Measurements from ENCODE around the gene ZBTB4. TPM values are rescaled to one million over a fixed set of nuclear protein-coding genes. Genes with fewer than 3 reads are reported as not detected.

ZBTB4 gene
- total RNA-seq, 1 experiment from 2014 or later: 15.5 TPM

DNA sequence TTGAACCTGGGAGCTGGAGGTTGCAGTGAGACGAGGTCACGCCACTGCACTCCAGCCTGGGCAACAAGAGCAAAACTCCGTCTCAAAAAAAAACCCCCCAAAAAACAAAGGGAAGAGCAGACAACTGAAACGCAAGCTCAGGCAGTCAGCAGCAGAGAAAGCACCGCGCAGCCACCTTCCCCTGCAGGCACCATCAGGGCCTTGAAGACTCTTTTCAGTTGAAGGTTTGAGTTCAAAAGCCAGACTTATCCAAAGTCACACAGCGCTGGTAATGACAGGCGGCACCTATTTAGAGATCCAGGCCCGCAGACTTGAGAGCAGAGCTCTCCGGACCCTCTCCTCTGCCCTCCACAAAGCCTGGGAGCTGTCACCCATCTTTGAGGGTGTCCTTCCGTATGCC is 11.1 kb downstream of the ZBTB4 start:
- H3K4me3 Mint-ChIP-seq (ENCODE audit: unreplicated experiment): no peak overlapping the region
- TF ChIP-seq, protein P1, sequence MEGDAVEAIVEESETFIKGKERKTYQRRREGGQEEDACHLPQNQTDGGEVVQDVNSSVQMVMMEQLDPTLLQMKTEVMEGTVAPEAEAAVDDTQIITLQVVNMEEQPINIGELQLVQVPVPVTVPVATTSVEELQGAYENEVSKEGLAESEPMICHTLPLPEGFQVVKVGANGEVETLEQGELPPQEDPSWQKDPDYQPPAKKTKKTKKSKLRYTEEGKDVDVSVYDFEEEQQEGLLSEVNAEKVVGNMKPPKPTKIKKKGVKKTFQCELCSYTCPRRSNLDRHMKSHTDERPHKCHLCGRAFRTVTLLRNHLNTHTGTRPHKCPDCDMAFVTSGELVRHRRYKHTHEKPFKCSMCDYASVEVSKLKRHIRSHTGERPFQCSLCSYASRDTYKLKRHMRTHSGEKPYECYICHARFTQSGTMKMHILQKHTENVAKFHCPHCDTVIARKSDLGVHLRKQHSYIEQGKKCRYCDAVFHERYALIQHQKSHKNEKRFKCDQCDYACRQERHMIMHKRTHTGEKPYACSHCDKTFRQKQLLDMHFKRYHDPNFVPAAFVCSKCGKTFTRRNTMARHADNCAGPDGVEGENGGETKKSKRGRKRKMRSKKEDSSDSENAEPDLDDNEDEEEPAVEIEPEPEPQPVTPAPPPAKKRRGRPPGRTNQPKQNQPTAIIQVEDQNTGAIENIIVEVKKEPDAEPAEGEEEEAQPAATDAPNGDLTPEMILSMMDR (IDR thresholded peaks at IDR 0.05; ENCODE audit: insufficient read depth in 1 of 2, low read depth in 1 of 2, low read length in 1 of 2, severe bottlenecking in 1 of 2, unreplicated experiment in 1 of 2): no peak
- H3K36me3 Mint-ChIP-seq (ENCODE audit: insufficient read depth, unreplicated experiment): peaks cover 19% of the 10 kb centered on the region
- H3K36me3 ChIP-seq (ENCODE audit: control insufficient read depth, insufficient read depth, low read length): no peaks in the 10 kb centered on the region
- H3K27ac Mint-ChIP-seq (ENCODE audit: unreplicated experiment): no peak overlapping the region
- DNase-seq: no peak
- BruUV-seq (replicated peaks): no TSS peak
- H3K9me3 Mint-ChIP-seq (ENCODE audit: unreplicated experiment): no peaks in the 10 kb centered on the region
- ChIA-PET POLR2A (no interaction called here), CTCF (no interaction called here)
- no peaks in the 10 kb centered on the region for H3K4me1 ChIP-seq
- no peaks in the 10 kb centered on the region for H3K27me3 Mint-ChIP-seq (ENCODE audit: insufficient read depth, unreplicated experiment)
- no peak overlapping the region for H3K4me3 ChIP-seq (ENCODE audit: low read depth, low read length)
- no peaks in the 10 kb centered on the region for H3K9me3 ChIP-seq
- intact Hi-C loops (cut with micrococcal nuclease; ENCODE audit: unreplicated experiment): no loop called here
- no peaks in the 10 kb centered on the region for H3K27me3 ChIP-seq (replicated peaks; ENCODE audit: control insufficient read depth, insufficient read depth, low read length)
- no peaks in the 10 kb centered on the region for H3K4me1 Mint-ChIP-seq (ENCODE audit: low read depth, unreplicated experiment)

DNA sequence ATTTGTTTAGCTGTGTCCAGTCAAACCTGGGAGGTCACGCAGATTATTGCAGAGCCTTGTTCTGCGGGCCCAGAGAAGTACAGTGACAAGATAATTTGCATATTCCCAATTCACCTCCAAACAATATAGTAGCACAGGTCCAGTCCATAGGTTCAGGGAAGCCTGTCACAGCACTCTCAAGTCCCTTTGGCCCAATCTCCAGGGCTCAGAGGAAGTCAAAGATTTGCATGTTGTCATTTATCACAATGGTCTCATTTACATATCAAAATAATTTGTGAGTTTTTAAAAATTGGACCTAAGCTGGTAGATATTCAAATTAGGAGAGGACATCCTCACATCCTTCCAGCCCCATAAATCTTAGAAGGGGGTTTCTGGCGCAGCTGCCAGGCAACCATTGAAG is 11.9 kb downstream of the ZBTB4 start:
- no TSS peak for BruUV-seq (replicated peaks)
- no peaks in the 10 kb centered on the region for H3K36me3 ChIP-seq (ENCODE audit: control insufficient read depth, insufficient read depth, low read length)
- intact Hi-C loops (cut with micrococcal nuclease; ENCODE audit: unreplicated experiment): no loop called here
- ChIA-PET CTCF (interaction anchor here (0.5 kb wide), 1 partner anchor 23 kb away, joined by 3 read pairs; no protein-coding TSS in a partner anchor), POLR2A (no interaction called here)
- H3K9me3 Mint-ChIP-seq (ENCODE audit: unreplicated experiment): no peaks in the 10 kb centered on the region
- H3K27ac Mint-ChIP-seq (ENCODE audit: unreplicated experiment): no peak overlapping the region
- H3K4me1 ChIP-seq: no peaks in the 10 kb centered on the region
- peaks cover 26% of the 10 kb centered on the region for H3K36me3 Mint-ChIP-seq (ENCODE audit: insufficient read depth, unreplicated experiment)
- H3K4me3 ChIP-seq (ENCODE audit: low read depth, low read length): no peak overlapping the region
- no peaks in the 10 kb centered on the region for H3K27me3 ChIP-seq (replicated peaks; ENCODE audit: control insufficient read depth, insufficient read depth, low read length)
- H3K9me3 ChIP-seq: no peaks in the 10 kb centered on the region
- no peak overlapping the region for H3K4me3 Mint-ChIP-seq (ENCODE audit: unreplicated experiment)
- H3K4me1 Mint-ChIP-seq (ENCODE audit: low read depth, unreplicated experiment): no peaks in the 10 kb centered on the region
- DNase-seq: no peak
- TF ChIP-seq, protein P1 (IDR thresholded peaks at IDR 0.05; ENCODE audit: insufficient read depth in 1 of 2, low read depth in 1 of 2, low read length in 1 of 2, severe bottlenecking in 1 of 2, unreplicated experiment in 1 of 2): no peak
- no peaks in the 10 kb centered on the region for H3K27me3 Mint-ChIP-seq (ENCODE audit: insufficient read depth, unreplicated experiment)

DNA sequence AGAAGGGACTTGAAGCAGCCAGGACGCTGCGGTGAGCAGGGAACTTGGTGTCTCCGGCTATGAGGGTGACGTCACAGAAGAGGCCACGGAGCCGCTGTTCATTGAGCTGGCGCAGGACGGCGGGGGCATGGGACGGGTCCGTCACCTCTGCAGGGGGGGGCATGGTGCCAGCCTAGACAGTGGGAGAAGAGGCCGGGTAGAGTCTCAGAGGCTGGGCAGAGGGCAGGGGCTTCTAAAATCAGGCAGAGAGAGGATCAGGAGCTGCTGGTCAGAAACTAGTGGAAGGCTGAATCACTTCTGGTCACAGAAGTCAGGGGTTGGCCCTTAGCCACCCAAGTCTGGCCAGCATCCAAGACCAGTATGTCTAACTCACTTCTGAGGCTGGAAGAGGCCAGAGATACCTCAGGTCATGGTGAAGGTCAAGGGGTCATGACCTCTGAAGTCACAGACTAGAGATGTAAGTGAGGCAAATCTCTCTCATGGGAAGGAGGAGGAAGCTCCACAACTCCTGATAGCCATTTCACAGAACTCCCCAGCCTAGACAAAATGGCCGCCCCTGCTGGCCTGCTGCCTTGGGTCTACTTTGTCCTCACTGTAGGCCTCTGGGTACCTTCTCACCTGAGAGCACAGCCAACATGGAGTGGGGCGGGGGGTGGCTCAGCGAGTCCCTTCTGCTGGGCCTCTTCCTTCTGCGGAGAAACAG is 12.6 kb downstream of the ZBTB4 start:
- Mint-ChIP-seq H3K9me3 (ENCODE audit: unreplicated experiment) (no peaks in the 10 kb centered on the region), H3K4me1 (ENCODE audit: low read depth, unreplicated experiment) (no peaks in the 10 kb centered on the region), H3K4me3 (ENCODE audit: unreplicated experiment) (no peak overlapping the region), H3K36me3 (ENCODE audit: insufficient read depth, unreplicated experiment) (peaks cover 28% of the 10 kb centered on the region), H3K27me3 (ENCODE audit: insufficient read depth, unreplicated experiment) (no peaks in the 10 kb centered on the region), H3K27ac (ENCODE audit: unreplicated experiment) (no peak overlapping the region)
- H3K36me3 ChIP-seq (ENCODE audit: control insufficient read depth, insufficient read depth, low read length): no peaks in the 10 kb centered on the region
- H3K9me3 ChIP-seq: no peaks in the 10 kb centered on the region
- DNase-seq: no peak
- BruUV-seq (replicated peaks): no TSS peak
- TF ChIP-seq, protein P1 (IDR thresholded peaks at IDR 0.05; ENCODE audit: insufficient read depth in 1 of 2, low read depth in 1 of 2, low read length in 1 of 2, severe bottlenecking in 1 of 2, unreplicated experiment in 1 of 2): no peak
- ChIA-PET CTCF (interaction anchor here (0.5 kb wide), 1 partner anchor 23 kb away, joined by 3 read pairs; no protein-coding TSS in a partner anchor), POLR2A (no interaction called here)
- intact Hi-C loops (cut with micrococcal nuclease; ENCODE audit: unreplicated experiment): no loop called here
- no peaks in the 10 kb centered on the region for H3K4me1 ChIP-seq
- no peaks in the 10 kb centered on the region for H3K27me3 ChIP-seq (replicated peaks; ENCODE audit: control insufficient read depth, insufficient read depth, low read length)
- H3K4me3 ChIP-seq (ENCODE audit: low read depth, low read length): no peak overlapping the region
